HG02852 (cell line): ENCODE measurements around the gene CRELD1.

Experiments used
- ATAC-seq: cut with Tn5 transposase; IDR thresholded peaks from one replicate; pipeline ENCODE4 v1.9.1; 2021; ENCODE audit warnings: mild to moderate bottlenecking, moderate library complexity; ENCODE audit not compliant: unreplicated experiment

Gene CRELD1

DNA sequence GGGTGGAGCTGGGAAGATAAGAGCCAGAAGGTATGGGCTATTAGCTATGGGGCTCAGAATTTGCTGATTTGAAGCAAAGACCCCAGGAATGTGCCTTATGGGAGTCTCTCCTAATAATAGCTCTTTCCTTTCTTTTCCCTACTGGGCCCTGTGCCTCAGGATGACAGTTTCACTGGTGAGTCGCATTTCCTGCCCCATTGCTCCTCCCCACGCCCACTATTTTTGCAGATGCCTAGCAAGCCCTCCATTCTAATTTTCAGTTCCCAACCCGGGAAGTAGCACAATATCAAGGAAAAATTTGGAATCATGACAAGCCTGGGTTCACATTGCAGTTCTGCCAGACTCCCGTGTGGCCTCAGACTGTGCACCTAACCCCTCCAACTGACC lies 30.4 kb upstream of the CRELD1 start:
- no peak for ATAC-seq

DNA sequence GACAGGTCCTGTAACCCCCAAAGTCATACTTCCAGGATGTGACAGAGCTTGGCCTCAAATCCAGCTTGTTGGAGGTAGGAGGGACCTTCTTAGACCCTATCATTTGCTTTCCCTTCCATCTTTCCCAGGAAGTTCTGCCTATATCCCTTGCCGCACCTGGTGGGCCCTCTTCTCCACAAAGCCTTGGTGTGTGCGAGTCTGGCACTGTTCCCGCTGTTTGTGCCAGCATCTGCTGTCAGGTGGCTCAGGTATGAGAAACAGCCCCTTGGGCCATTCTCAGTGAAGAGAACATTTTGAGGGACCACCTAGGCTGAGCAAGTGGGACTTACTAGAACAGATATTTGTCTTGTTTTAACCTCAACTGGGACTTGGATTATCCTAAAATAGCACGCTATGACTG lies 29.7 kb upstream of the CRELD1 start:
- ATAC-seq, result no peak

DNA sequence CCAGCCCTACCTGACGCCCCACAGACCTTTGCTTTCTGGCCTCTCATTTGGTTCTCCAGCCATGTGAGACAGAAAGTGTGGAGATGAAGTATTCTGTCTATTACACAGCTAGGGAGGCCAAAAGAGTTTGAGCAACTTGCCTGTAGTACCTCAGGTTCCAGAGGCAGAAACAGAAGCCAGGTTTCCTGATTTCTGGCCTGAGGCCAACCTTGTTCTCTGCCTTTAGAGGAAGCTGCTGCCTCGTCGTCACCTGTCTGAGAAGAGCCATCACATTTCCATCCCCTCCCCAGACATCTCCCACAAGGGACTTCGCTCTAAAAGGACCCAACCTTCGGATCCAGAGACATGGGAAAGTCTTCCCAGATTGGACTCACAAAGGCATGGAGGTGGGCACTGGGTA lies 27.2 kb upstream of the CRELD1 start:
- ATAC-seq, result no peak

DNA sequence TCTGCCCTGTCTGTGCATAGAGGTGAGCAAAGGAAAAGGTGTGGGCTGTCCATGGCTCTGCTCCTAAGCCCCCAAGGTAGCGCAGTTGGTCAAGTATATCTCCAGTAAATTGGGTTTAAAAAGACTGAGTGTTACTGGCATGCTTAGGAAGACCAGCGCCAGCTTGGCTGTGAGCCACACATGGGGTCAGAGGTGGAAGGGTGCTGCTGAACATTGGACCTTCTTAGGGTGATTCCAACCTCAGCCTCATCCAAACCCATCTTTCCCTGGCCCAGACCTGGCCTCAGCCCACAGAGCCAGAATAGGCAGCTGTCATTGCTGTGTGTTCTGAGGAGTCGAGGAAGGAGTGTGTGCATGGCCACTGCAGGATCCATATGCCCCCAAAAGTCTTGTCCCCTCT lies 25.3 kb upstream of the CRELD1 start:
- no peak for ATAC-seq

DNA sequence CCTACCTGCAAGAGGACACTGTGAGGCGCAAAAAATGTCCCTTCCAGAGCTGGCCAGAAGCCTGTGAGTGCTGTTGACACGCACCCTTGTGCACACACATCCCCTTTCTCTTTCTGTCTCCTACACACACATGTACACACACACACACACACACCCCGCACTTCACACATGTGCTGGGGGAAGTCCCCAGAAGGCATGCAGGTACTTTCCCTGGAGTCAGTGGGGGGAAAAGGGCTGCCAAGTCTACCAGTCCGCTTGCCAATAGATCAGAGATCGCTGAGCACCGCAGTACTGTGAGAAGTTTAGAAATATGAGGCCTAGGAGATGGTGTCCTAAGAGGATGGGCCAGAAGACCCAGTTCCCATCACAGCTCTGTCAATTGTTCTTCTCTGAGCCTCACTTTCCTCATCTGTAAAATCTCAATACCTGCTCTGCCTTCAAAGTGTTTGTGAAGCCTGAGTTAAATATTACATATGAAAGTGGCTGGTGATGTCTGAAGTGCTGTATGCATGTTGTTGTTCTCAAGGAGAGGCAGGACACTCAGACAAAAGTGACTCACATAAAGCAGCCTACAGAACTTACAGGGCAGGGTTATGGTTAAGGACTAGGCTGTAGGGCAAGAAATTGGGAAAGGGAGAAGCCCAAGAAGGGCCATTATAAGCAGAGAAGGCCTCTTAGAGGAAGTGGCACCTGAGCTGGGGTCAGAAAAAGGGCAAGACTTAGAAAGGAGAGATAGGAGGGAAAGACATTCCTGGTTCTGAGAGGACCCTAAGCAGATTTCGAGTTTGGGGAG lies 24.2 kb upstream of the CRELD1 start:
- ATAC-seq, result no peak

DNA sequence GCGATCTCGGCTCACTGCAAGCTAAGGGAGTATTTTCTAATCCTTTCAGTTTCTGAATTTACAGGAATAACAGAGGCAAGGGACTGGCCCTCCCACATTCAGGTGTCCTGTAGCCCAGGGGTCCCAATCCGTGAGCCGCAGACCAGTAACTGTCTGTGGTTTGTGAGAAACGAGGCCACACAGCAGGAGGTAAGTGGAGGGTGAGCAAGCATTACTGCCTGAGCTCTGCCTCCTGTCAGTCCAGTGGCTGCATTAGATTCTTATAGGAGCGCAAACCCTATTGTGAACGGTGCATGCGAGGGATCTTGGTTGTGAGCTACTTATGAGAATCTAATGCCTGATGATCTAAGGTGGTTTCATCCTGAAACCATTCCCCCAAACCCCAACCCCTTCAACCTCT lies 21.8 kb upstream of the CRELD1 start:
- no peak for ATAC-seq

DNA sequence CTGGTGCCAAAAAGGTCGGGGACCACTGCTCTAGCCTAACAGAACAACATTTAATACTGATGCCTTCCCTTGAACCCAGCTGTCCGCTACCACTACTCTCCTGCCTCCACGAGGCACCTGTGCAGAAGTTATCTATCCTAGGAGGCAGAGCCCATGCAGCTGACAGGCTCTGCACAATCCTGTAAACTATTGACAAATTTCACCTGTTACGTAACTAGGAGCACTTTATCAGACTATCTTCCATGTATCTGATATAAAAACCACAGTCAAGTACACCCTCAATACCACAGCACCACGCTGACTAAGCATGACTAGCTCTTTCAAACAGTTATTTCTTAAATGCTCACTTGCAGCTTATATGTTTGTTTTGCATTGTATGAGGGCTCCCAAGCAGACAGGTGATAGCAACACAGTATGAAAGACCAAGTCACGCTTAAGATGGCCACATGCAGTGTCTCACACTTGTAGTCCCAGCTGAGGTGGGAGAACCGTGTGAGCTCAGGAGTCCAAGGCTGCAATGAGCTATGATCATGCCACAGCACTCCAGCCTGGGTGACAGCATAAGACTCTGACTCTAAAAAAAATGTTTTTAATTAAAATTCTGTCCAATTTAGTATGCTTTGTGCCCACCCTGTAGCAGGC lies 21.2 kb upstream of the CRELD1 start:
- ATAC-seq, result no peak

DNA sequence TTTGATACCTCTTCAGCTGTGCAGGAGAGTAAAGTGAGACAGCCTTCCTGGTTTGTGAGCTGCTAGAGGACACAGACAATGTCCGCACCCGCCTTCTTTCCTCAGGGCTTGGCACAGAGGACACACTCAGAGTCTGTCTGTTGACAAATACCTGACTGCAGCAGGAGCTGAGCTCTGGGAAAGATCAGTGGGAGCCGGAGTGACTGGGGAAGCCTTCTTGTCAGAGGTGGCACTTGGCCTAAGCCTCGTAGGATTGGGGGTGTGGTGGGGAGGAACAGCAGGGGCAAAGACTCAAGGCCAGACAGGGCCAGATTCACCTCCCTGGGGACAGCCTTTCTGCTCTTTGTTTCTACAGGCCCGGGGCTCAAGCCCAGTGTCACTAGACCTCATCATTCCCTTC lies 20.0 kb upstream of the CRELD1 start:
- ATAC-seq, result no peak

DNA sequence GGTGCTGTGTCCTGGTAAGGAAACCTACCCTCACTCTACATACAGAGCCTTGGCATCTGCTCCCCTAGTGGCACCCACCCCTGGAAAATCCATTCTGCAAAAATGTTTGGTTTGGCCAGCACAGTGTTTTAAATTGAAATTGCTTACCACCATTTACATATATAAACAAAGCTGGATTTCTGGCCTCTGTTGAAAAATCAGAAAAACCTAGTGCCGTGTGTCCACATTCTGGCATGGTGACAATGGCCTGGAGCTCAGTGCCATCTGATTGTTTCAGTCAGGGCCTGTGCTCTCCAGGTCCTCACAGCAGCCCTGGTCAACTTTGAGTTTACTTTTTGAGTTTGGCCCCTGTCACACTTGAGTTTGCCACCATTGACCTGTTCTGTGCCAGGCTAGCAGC lies 19.6 kb upstream of the CRELD1 start:
- ATAC-seq, result no peak

DNA sequence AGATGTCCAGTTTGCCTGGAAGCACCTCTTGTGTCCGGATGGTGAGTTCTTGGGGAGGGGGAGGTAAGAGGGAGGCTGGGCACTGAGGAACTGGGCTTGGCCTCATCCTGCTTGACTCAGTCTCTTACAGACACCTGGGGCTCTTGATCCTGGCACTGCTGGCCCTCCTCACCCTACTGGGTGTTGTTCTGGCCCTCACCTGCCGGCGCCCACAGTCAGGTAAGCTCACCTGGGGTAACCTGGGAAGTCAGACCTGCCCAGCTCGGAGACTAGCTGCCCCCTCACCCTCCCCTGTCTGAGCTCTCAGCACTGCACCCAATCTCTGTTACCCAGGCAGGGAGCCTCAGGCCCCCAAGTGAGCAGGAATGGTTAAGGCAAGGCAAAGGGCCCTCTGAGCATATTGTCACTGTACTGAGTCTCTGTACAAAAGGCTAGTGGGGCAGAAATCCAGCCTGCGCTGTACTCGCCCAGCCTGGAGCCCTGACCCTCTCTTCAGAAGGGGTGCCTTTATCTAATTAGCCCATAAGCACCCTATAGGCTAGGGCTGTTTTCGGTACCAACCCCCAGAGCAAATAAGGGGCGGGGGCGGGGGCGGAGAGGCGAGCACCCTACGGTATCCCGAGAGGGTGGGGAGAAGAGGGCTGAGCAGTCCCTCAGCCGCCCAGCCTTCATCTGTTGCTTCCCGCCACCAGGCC lies 18.9 kb upstream of the CRELD1 start:
- ATAC-seq, result no peak

DNA sequence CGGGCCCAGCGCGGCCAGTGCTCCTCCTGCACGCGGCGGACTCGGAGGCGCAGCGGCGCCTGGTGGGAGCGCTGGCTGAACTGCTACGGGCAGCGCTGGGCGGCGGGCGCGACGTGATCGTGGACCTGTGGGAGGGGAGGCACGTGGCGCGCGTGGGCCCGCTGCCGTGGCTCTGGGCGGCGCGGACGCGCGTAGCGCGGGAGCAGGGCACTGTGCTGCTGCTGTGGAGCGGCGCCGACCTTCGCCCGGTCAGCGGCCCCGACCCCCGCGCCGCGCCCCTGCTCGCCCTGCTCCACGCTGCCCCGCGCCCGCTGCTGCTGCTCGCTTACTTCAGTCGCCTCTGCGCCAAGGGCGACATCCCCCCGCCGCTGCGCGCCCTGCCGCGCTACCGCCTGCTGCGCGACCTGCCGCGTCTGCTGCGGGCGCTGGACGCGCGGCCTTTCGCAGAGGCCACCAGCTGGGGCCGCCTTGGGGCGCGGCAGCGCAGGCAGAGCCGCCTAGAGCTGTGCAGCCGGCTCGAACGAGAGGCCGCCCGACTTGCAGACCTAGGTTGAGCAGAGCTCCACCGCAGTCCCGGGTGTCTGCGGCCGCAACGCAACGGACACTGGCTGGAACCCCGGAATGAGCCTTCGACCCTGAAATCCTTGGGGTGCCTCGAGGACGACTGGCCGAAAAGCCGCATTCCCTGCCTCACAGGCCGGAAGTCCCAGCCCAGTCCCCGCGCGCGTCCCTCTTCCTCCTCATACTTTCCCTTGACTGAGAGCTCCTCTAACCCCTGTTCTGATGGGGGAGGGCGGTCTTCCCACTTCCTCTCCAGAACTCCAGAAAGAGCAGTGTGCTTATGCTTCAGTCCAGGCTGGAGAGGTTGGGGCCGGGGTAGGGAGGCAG lies 18.1 kb upstream of the CRELD1 start:
- ATAC-seq, result no peak

DNA sequence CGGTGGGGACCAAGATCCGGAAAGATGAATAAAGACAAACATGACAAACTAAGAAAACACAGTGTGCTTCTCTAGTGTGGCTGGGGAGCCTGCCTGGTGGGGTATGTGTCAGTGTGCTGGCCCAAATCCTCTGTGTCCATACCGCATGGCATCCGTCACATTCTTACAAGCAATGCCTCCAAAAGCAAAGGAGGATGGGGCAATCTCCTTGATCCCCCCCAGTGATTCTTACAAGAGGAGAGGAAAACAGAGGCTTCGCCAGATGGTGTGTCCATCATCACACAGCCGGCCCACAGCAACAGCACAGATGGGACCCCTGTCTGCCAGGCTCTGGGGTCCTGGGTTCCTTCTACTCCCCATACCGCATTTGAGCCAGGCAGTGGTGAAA lies 17.3 kb upstream of the CRELD1 start:
- no peak for ATAC-seq

DNA sequence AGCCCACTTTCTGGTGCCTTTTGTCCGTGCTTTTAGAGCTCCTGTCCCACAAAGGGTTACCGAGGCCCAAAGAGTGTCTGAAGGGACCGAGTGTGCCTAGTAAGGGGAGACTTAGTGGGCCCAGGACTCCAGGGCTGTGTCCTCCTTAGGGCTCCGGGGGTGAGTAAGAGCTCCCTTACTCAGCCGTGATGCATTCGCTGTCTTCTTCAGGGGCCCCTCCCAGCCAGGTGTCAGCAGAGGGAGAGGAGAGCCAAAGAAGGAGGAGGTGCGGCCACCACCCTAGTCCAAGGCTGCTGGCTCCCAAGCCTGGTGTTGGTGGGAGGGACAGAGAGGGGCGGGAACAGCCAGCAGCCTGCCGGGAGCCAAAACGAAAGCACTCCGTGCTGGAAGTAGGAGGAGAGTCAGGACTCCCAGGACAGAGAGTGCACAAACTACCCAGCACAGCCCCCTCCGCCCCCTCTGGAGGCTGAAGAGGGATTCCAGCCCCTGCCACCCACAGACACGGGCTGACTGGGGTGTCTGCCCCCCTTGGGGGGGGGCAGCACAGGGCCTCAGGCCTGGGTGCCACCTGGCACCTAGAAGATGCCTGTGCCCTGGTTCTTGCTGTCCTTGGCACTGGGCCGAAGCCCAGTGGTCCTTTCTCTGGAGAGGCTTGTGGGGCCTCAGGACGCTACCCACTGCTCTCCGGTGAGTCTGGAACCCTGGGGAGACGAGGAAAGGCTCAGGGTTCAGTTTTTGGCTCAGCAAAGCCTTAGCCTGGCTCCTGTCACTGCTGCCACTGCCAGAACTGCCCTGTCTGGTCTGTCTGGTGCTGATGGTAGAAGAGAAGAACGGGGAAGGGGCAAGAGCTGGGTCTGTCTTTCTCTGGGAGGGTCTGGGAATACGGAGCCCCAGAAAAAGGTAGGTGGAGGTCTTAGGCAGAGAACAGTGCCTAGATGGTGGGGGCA lies 16.6 kb upstream of the CRELD1 start, which contains the start of gene IL17RC:
TSS of gene IL17RC (plus strand) at position 365 of the 947 bp plus-strand sequence. CDS start at position 583, 218 bp downstream.
- ATAC-seq, result no peak

DNA sequence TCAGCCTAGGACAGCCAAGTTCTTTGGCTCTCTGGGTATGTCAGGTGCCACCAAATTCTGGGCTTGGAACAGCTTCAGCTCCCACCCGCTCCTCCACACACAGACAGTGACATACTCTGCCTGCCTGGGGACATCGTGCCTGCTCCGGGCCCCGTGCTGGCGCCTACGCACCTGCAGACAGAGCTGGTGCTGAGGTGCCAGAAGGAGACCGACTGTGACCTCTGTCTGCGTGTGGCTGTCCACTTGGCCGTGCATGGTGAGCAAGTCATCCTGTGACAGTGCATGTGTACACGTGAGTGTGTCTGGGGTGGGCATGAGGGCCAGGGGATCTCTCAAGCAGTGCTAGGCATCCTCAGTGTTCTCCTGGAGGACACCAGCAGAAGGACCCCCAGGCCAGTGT lies 15.8 kb upstream of the CRELD1 start:
- no peak for ATAC-seq

DNA sequence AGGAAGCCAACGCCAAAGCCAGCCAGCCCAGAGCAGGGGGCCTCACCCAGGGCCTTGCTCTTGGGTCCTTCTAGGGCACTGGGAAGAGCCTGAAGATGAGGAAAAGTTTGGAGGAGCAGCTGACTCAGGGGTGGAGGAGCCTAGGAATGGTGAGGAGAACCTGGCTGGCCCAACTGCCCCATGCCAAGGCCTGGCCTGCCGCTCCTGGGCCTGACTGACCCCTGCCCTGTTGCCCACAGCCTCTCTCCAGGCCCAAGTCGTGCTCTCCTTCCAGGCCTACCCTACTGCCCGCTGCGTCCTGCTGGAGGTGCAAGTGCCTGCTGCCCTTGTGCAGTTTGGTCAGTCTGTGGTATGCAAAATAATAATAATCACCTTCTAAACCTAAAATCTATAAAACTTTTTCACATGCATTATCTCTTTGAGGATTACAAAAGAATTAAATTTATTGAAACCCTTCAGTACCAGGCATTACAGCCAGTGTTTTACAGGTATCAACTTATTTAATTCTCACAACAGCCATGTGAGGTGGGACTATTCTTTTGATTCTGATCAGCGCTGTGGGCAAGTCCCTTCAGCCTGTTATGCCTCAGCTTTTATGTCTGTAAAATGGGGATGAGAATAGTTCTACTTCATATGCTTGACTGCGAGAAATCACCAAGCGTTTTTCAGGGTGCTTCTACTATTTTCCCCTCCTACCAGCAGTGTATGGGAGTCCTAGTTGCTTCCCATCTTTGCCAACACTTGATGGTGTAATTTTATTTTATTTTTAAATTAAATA lies 15.2 kb upstream of the CRELD1 start:
- no peak for ATAC-seq

DNA sequence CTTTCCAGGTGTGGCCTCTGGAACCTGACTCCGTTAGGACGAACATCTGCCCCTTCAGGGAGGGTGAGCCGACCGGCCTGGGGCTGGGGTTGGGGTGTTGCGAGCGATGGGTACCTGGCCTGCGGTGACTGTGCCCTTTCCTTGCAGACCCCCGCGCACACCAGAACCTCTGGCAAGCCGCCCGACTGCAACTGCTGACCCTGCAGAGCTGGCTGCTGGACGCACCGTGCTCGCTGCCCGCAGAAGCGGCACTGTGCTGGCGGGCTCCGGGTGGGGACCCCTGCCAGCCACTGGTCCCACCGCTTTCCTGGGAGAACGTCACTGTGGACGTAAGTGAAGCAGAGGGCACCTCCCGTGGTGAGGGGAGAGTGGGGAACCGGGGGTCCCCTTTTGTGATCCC lies 5.5 kb upstream of the CRELD1 start:
- ATAC-seq, result no peak

DNA sequence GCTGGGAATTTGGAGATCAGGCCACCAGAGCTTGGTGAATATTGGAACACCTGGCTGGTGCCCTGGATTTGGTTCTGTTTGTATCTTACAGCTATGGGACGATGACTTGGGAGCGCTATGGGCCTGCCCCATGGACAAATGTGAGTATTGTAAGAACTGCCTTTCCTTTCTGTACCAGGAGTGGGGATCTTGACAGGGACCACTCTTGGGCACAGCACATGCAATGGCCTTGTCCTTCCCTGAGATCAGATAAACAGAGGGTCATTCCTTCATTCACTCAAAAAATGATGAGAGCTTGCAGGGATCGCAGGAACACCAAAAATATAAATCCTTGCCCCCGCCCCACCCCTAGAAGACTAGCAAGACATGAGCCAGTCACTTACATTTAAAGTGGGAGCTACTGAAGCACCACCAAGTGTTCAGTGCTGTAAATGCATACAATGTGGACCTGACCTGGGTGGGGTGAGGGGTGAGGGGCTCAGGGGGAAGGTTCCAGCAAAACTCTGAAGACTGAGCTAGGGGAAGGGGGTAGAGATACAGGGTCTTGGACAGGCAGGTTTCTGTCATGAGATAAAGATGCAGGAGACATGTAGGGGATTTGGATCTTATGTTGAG lies 2.7 kb upstream of the CRELD1 start:
- no peak for ATAC-seq

DNA sequence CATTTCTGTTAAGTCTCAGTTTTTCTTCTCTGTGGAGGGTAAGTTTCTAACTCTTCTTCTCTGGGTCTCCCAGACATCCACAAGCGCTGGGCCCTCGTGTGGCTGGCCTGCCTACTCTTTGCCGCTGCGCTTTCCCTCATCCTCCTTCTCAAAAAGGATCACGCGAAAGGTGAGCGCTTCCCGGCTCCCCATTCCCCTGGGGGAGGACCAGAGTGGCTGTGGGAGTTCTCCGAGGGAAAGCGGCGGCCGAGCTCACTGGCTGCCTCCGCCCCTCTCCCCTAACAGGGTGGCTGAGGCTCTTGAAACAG lies 1.1 kb upstream of the CRELD1 start:
- no peak for ATAC-seq
